Activated naive CD4-positive, alpha-beta T cell treated with anti-CD3 and anti-CD28 coated beads, Interleukin-2, amount 50 U/mL, for 16 hours (primary cell): ENCODE measurements around the gene MARCHF2.

ENCODE experiments used
- DNase-seq: peaks from one replicate; pipeline ENCODE4 v3.0.0-alpha.2; 2020

Gene MARCHF2

GRCh38 chr19:8455018-8455417 is 41.9 kb downstream of the MARCHF2 start:
- no peak for DNase-seq

GRCh38 chr19:8456064-8456463 is 43.0 kb downstream of the MARCHF2 start:
- DNase-seq, result no peak

DNA sequence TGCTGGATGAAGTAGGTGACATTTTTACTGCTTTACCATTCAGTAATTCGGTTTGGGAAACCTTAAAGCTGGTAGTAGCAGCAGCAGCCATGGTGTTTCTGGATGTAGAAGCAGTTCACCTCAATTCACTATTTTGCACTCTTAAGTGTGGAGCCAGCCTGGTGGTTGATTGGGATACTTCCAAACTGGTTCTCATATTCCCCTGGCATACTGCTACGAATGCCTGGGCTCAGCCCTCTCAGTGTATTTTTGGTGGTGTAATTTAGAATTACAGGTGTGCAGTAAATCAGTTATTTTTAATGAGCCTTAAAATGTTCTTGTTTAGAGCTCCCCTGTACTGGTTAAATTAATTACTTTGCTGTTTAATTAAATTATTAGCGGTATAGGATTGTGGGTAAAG is 44.1 kb downstream of the MARCHF2 start:
- DNase-seq, result no peak

GRCh38 chr19:8457827-8458226 is 44.7 kb downstream of the MARCHF2 start:
- DNase-seq, result no peak

DNA sequence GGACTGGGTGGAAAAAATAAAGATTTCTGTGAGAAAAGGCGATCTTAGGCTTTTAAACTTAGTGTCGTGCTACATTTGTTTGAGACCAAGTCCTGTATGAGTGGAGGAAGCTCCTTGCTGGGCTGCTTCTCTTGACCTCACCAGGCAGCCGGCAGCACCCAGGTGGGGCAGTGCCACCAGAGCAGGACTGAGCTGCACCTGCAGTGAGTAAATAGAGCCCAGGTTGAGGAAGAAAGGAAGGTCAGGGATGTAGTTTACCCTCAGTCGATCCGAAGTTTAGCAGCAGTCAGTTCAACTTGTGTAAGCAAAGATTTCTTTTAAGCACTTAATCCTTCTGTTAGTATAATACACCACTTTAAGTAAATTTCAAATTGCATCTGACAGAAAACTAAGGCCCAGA is 45.3 kb downstream of the MARCHF2 start:
- DNase-seq, result no peak

- DNase-seq, result no peak
Observed at GRCh38 chr19:8459095-8459494, 46.0 kb downstream of the MARCHF2 start.

DNA sequence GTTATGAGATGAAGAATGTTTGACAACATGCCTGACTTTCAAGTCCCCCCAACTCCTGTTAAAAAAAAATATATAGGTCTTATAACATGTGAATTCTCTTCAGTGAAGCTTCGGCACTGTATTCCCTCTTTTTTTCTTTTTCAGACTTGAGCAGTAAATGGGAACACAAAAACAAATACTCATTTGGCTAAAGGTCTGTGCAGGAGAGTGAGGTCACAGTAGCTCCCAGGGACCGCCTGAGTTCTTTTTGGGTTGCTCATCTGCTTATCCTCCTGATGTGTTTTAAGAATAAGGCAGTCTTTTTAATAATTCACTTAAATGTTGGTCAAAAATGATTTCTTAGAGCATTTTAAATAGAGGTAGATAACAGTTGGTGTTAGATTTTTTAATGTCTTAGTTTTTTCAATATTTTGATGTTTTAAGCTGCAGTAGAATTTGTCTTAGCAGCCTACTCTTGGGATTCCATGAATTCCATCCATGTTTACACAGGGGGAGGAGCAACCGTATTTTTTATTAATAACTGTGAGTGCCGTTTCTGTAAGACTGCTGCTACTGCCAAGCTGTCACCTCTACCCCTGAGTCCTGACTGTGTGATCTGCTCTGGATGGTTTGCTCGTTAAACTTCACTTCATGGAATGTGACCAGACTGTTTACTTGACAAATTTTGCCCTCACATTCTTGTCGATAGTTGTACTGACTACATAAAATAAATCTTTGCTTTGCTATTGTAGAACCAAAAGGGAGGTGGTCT is 46.6 kb downstream of the MARCHF2 start:
- DNase-seq, result no peak

DNA sequence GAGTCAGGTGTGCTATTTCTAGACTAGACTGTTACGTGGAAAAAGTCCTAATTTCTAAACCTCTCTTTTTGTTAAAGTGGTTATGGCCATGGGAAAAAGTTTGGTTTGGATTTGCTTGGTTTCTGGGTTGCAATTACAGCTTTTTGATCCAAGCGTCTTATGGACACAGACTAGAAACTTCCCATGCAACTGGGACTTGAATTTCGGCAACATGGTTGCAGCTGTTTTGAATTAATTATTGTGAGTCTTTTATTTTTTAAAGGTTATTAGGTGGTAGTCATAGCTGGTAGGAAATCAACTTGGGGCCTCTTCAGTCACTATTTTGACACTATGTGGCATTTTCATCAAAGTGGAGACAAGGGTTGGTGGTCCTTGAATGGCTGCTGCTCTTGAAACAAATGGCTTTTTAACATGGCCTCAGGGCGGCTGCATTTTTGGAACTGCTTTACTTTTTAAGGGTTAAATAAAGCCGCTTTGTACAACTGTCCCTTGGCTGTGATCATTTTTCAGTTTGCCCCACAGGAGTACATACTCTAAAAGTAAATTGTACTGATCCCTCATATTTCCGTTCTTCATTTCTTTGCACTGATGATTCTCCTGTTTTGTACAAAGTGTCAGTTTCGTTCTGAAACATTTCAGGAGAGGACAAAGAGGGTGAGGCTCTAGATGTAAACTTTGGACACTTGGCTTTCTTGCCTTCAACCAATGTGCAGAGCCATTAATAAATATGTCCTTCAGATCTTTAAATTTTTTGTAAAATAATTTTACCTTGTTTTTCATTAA is 47.6 kb downstream of the MARCHF2 start:
- DNase-seq, result no peak

DNA sequence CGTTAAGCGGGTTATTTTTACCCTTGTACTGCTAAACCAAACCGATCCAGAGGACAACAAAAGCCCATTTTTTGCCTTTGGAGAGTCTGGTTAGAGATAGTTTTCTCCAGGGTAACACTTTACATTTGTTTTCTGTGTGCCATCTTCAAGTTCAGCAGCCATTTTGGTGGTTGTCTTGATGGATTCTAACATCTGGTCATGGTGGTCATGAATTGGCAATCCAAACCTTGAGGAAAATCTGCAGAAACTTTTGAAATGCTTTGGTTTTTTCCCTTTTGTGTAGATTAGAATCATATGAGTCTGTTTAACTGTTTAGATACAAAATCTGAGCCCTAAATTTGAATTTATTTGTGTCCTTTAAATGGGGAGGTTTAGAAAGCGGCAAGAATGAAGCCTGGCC is 48.3 kb downstream of the MARCHF2 start:
- no peak for DNase-seq

DNA sequence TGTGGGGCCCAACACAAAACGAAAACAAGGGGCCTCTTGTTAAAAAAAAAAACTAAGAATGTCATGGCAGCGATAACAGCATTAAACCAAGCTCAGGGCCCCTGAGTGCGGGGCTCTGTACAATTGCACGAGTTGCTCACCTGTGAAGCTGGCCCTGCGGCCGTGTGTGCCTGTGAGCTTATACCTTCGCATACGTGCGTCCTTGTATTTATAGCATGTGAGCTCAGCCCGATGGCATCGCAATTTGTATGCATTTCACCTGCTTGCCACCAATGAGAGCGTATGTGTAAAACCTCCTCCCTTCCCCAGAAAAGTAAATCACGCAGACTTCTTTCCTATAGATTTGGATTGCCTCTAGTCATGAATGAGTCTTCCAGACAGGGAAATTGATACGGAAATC is 48.8 kb downstream of the MARCHF2 start:
- DNase-seq, result no peak

DNA sequence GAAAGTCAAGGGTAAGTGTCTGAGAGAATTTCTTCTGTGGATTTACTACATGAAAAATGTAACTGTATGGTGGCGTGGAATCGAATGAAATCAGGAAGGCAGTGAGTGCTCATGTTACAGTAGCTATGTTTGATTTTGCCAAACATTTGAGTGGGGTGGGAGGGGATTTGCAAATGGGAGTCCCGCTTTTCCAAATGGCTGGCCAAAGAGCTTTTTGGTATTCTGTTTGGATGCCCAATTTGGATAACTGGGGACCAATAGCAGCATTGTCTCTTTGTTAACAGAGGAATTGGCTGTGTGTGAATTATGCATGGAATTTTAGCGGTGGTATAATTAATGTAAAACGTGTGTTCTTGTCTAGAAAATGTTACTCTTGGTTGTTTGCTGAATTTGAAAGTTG is 49.5 kb downstream of the MARCHF2 start:
- no peak for DNase-seq

DNA sequence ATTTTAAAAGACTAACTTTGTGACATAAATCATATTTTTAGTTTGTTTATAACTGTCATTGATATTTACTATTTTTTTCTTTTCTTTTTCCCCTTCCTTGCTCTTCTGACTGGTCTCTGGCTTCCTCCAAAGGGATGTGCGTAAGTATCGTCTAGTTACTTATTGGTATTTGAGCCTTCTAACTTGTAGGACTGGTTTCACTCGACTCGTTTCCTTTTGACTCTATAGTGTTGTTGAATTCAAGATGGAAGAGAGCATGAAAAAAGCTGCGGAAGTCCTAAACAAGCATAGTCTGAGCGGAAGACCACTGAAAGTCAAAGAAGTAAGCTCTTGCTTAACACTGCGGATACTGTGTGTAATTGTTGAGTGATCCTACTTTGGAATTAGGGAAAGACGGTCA is 50.3 kb downstream of the MARCHF2 start:
- DNase-seq, result no peak

DNA sequence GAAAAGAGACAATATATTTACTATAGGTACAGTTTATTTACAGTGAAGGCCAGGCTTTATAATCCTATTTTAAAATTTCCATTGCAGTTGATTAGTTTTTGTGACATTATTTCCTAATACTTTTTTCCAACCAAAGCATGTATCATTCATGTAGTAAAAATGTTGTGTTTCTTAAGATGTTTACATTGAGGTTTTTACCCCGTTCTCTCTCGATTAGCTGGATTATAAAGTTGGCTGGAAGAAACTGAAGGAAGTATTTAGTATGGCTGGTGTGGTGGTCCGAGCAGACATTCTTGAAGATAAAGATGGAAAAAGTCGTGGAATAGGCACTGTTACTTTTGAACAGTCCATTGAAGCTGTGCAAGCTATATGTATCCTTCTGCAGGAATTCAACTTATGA is 52.9 kb downstream of the MARCHF2 start:
- DNase-seq, result no peak

DNA sequence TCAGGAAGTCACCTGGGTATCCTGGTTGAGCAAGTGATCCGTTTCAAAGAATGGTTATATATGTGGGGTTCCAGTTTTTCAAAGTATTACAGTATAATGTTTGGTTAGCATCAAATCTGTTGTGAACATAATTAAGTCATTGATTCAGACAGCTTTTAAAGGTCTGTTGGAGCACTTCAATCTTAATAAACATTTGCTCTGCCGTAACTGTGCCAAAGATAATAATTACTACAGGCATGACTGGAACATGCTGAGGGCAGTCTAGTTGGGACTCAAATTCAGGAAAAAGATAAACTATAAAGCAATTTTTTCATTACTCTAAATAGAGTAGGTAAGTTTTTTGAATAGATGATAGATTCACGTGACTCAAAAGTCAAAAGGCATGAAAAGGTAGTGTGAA is 55.0 kb downstream of the MARCHF2 start:
- no peak for DNase-seq

GRCh38 chr19:8468761-8469373 is 55.8 kb downstream of the MARCHF2 start:
- no peak for DNase-seq

- DNase-seq, result no peak
Observed at GRCh38 chr19:8469613-8470368, 56.7 kb downstream of the MARCHF2 start.

DNA sequence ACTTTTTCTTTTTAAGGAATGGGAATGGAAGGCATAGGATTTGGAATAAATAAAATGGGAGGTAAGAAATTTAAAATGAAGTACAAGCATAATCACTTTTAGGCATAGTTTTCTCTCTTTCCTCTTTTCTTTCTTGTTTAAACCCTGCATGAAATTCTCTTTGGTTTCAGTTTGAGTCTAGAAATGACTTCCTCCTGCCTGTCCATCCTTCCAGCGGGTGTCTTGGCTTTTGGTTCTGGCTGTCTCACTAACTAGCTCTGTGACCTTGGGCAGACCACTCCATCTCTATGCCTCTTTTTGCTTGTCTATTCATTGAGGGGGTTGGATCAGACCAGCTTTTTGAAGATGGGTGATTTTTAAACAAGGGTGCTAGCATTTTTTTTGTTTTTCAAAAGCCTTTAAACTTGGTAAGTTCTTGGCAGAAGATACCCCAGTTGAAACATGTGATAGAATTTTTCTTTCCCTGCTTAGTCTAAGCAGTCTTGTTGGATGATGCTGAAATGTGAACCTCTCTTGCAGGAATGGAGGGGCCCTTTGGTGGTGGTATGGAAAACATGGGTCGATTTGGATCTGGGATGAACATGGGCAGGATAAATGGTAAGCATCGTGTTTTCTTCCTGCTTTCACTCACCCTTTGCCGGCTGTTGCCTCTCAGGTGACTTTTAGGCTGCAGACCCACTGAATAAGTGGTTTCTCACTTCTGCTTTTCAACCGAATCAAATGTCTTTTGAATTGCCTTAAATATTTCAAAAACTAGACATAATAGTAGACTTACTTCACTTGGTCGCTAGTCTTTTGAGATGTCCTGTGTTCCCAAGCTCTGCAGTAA is 60.8 kb downstream of the MARCHF2 start:
- DNase-seq, result no peak

DNA sequence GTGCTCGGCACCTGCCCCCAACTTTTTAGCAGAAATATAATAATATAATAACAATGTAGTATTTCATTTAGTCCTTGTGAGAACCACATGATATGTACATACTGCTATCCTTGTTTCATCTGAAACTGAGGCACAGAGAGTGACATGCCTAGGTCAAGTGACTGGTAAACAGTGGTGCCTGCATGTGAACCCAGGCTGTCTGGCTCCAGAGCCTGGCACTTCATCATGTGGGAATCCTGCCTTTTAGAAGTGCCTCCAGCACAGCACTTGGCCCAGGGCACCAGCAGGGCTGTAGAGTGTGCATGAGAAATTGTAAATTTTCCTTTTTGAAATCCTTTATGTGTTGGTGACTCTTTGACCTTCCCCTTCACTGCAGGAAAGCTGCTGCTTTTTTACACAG is 61.9 kb downstream of the MARCHF2 start:
- no peak for DNase-seq

DNA sequence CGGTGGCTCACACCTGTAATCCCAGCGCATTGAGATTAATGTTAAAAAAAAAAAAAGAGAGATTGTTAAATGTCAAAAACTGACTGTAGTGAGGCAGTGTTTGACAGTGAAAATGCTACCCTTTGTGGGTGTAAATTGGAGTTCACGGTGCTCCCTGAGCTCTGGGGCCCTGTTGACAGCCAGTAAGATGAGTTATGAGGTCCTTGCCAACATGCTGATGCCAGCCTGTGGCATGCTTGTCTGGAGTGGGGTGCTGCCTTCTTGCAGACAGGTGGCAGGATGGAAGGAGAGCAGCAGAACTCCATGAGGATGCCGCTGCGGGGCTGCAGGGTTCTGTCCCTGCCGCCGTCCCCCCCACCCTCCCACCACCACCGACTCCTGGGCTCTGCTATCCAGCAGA is 63.4 kb downstream of the MARCHF2 start:
- DNase-seq, result no peak

GRCh38 chr19:8477889-8478288 is 64.8 kb downstream of the MARCHF2 start:
- DNase-seq, result no peak

DNA sequence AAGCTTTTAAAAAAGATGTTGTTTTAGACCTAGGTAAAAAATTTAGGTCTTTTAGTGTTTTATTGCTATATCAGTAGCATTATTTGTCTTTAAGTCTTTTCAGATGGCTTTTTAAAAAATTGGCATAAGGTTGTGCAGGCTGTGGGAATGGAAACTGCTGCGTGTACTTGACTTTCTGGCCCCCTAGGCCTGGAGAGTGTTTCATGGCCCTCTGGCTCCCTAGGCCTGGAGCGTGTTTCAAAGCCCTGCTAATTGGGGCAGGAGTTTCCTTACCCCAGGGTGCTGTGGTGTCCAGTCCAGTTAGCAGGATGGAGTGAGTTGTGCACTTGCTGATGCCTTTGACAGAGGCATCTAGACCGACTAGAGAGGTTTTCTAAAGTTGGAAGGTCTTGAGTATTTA is 65.5 kb downstream of the MARCHF2 start:
- no peak for DNase-seq

DNA sequence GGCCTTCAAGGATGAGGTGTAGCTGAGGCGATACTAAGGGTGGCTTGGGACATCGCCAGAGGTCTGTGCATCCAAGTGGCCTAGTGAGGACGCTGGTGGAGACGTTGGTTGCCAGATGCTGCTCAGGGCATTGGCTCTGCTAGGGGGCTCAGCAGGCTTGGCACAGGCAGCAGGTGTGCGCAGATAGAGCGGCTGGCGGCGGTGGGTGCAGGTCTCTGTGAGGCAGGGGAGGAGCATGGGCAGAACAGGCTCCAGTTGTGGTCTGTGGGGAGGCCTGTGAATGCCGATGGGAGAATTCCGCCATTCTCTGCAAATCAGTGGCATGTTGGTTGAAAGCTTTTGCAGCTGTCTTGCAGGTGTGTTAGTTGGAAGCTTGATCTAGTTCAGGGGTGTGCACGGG is 68.1 kb downstream of the MARCHF2 start:
- no peak for DNase-seq

GRCh38 chr19:8481616-8482015 is 68.5 kb downstream of the MARCHF2 start:
- DNase-seq, result no peak
